HG03060 (cell line): ENCODE measurements around the gene DENND4C.
"Not testable (repeated sequence)": the region's sequence is repeated elsewhere in the genome, so short reads cannot be mapped to it uniquely, and the experiment has no call there.

ENCODE experiments used
- ATAC-seq: cut with Tn5 transposase; IDR thresholded peaks from one replicate; pipeline ENCODE4 v1.9.1; 2021; ENCODE audit warnings: low read depth, moderate number of reproducible peaks; ENCODE audit not compliant: unreplicated experiment

The DENND4C gene

GRCh38 chr9:19230355-19231125 lies at the start of gene DENND4C:
DENND4C (plus strand) TSS chr9:19230693; CDS start chr9:19276175, 45,482 bp downstream.
- ATAC-seq, result peak; percentile 36

- no peak for ATAC-seq
These were observed 49.5 kb upstream of the DENND4C start for GRCh38 chr9:19180991-19181390.

- no peak for ATAC-seq
These were observed 48.9 kb upstream of the DENND4C start for GRCh38 chr9:19181561-19181960.

- ATAC-seq, result peak; percentile 99
These were observed 46.2 kb upstream of the DENND4C start for GRCh38 chr9:19184144-19184917.

- ATAC-seq, result no peak
These were observed 45.3 kb upstream of the DENND4C start for GRCh38 chr9:19185191-19185590.

GRCh38 chr9:19186232-19186631 lies 44.3 kb upstream of the DENND4C start:
- ATAC-seq, result no peak

GRCh38 chr9:19188771-19189170 lies 41.7 kb upstream of the DENND4C start:
- no peak for ATAC-seq

GRCh38 chr9:19192202-19193028 lies 38.1 kb upstream of the DENND4C start:
- no peak for ATAC-seq

GRCh38 chr9:19193029-19193324 lies 37.5 kb upstream of the DENND4C start:
- no peak for ATAC-seq

- ATAC-seq, result not testable (repeated sequence)
These were observed 37.0 kb upstream of the DENND4C start for GRCh38 chr9:19193358-19193973.

GRCh38 chr9:19198406-19198805 lies 32.1 kb upstream of the DENND4C start:
- no peak for ATAC-seq

- no peak for ATAC-seq
These were observed 31.5 kb upstream of the DENND4C start for GRCh38 chr9:19199012-19199411.

GRCh38 chr9:19200229-19200628 lies 30.3 kb upstream of the DENND4C start:
- ATAC-seq, result no peak

GRCh38 chr9:19201899-19202891 lies 28.3 kb upstream of the DENND4C start:
- no peak for ATAC-seq

GRCh38 chr9:19203058-19203457 lies 27.4 kb upstream of the DENND4C start:
- ATAC-seq, result no peak

GRCh38 chr9:19208653-19209052 lies 21.8 kb upstream of the DENND4C start:
- no peak for ATAC-seq

- ATAC-seq, result no peak
These were observed 21.3 kb upstream of the DENND4C start for GRCh38 chr9:19209188-19209587.

- ATAC-seq, result no peak
These were observed 16.7 kb upstream of the DENND4C start for GRCh38 chr9:19213823-19214222.

GRCh38 chr9:19216466-19216865 lies 14.0 kb upstream of the DENND4C start:
- no peak for ATAC-seq

GRCh38 chr9:19221326-19221725 lies 9.2 kb upstream of the DENND4C start:
- no peak for ATAC-seq
